ENCODE results near the gene MYH11. TPM values are rescaled to one million over a fixed set of nuclear protein-coding genes. Genes with fewer than 3 reads are reported as not detected.
"Not testable (repeated sequence)": the region's sequence is repeated elsewhere in the genome, so short reads cannot be mapped to it uniquely, and the experiment has no call there.

Gene MYH11
- polyA plus RNA-seq, 3 donors: 0.06 TPM; not detected in 2

- peaks cover 11% of the 10 kb centered on the region for H3K4me1 Mint-ChIP-seq
- Histone ChIP-seq H3K4me2 (replicated peaks; ENCODE audit: extremely low read depth, low read length, poor library complexity, severe bottlenecking) (no peak overlapping the region), H3K4me3 (replicated peaks in 1 of 3; ENCODE audit: low read depth in 2 of 3, low read length in 3 of 3) (no peak overlapping the region), H3K27me3 (ENCODE audit: control insufficient read depth in 2 of 2, insufficient read depth in 2 of 2, low read length in 2 of 2) (peaks cover 32 to 37% of the 10 kb centered on the region in 2 donors), H2AFZ (ENCODE audit: insufficient read depth, low read depth, low read length, poor library complexity, severe bottlenecking) (no peak overlapping the region), H4K20me1 (ENCODE audit: insufficient read depth, low read length) (no peaks in the 10 kb centered on the region), H3K79me2 (ENCODE audit: insufficient read depth, low read length) (no peaks in the 10 kb centered on the region), H3K9me3 (replicated peaks in 1 of 2; ENCODE audit: control insufficient read depth in 1 of 2, insufficient read depth in 1 of 2, low read length in 2 of 2) (peaks cover 0 to 5% of the 10 kb centered on the region in 2 donors), H3K27ac (ENCODE audit: low read depth in 1 of 2, low read length in 2 of 2) (no peak overlapping the region), H3K4me1 (ENCODE audit: control insufficient read depth in 1 of 2, insufficient read depth in 2 of 2, low read length in 2 of 2) (peaks cover 13 to 14% of the 10 kb centered on the region in 2 donors), H3K9ac (ENCODE audit: insufficient read depth, low read length, poor library complexity, severe bottlenecking) (no peak overlapping the region), H3K36me3 (replicated peaks in 1 of 2; ENCODE audit: control insufficient read depth in 1 of 2, insufficient read depth in 2 of 2, low read length in 2 of 2) (no peaks in the 10 kb centered on the region)
- no peak overlapping the region for H3K4me3 Mint-ChIP-seq
- TF ChIP-seq, protein P1, sequence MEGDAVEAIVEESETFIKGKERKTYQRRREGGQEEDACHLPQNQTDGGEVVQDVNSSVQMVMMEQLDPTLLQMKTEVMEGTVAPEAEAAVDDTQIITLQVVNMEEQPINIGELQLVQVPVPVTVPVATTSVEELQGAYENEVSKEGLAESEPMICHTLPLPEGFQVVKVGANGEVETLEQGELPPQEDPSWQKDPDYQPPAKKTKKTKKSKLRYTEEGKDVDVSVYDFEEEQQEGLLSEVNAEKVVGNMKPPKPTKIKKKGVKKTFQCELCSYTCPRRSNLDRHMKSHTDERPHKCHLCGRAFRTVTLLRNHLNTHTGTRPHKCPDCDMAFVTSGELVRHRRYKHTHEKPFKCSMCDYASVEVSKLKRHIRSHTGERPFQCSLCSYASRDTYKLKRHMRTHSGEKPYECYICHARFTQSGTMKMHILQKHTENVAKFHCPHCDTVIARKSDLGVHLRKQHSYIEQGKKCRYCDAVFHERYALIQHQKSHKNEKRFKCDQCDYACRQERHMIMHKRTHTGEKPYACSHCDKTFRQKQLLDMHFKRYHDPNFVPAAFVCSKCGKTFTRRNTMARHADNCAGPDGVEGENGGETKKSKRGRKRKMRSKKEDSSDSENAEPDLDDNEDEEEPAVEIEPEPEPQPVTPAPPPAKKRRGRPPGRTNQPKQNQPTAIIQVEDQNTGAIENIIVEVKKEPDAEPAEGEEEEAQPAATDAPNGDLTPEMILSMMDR (IDR thresholded peaks at IDR 0.05): no peak
- H3K9me3 Mint-ChIP-seq: peaks cover 0 to 7% (median 4%) of the 10 kb centered on the region in 7 donors
- no peak for DNase-seq
- 86% methylated on average over 3 of the region's 4 CpGs for WGBS (ENCODE audit: insufficient coverage)
- peaks cover 42 to 46% (median 44%) of the 10 kb centered on the region in 3 donors for H3K27me3 Mint-ChIP-seq (ENCODE audit: low read depth in 3 of 3)
- H3K36me3 Mint-ChIP-seq: peaks cover 0 to 5% of the 10 kb centered on the region in 2 donors
- intact Hi-C loops (cut with micrococcal nuclease): no loop called here
- H3K27ac Mint-ChIP-seq: no peak overlapping the region
These were observed 3.8 kb downstream of the MYH11 start for GRCh38 chr16:15853021-15853420.

- H3K4me3 Mint-ChIP-seq; H3K27ac Mint-ChIP-seq; H3K27ac ChIP-seq (ENCODE audit: low read depth in 1 of 2, low read length in 2 of 2); H4K20me1 ChIP-seq (ENCODE audit: insufficient read depth, low read length); H3K4me3 ChIP-seq (replicated peaks in 1 of 3; ENCODE audit: low read depth in 2 of 3, low read length in 3 of 3); H3K9me3 ChIP-seq (replicated peaks in 1 of 2; ENCODE audit: control insufficient read depth in 1 of 2, insufficient read depth in 1 of 2, low read length in 2 of 2); DNase-seq; H3K79me2 ChIP-seq (ENCODE audit: insufficient read depth, low read length); H3K36me3 Mint-ChIP-seq; H3K4me1 ChIP-seq (ENCODE audit: control insufficient read depth in 1 of 2, insufficient read depth in 2 of 2, low read length in 2 of 2); H3K4me1 Mint-ChIP-seq; intact Hi-C loops (cut with micrococcal nuclease); H2AFZ ChIP-seq (ENCODE audit: insufficient read depth, low read depth, low read length, poor library complexity, severe bottlenecking); H3K9me3 Mint-ChIP-seq; H3K36me3 ChIP-seq (replicated peaks in 1 of 2; ENCODE audit: control insufficient read depth in 1 of 2, insufficient read depth in 2 of 2, low read length in 2 of 2); H3K9ac ChIP-seq (ENCODE audit: insufficient read depth, low read length, poor library complexity, severe bottlenecking); H3K4me2 ChIP-seq (replicated peaks; ENCODE audit: extremely low read depth, low read length, poor library complexity, severe bottlenecking): not testable (repeated sequence)
- WGBS (ENCODE audit: insufficient coverage): 100% methylated on average over 1 of the region's 6 CpGs
- H3K27me3 ChIP-seq (ENCODE audit: control insufficient read depth in 2 of 2, insufficient read depth in 2 of 2, low read length in 2 of 2): peaks cover 8 to 13% of the 10 kb centered on the region in 2 donors
- peaks cover 19 to 25% (median 21%) of the 10 kb centered on the region in 3 donors for H3K27me3 Mint-ChIP-seq (ENCODE audit: low read depth in 3 of 3)
These were observed 6.3 kb downstream of the MYH11 start for GRCh38 chr16:15850555-15850954.
